Neuron (in vitro differentiated cells): ENCODE data around the gene ARHGAP45.
"Not testable (repeated sequence)": the region's sequence is repeated elsewhere in the genome, so short reads cannot be mapped to it uniquely, and the experiment has no call there.

ENCODE experiments used
- H2AFZ ChIP-seq: one replicate; pipeline ENCODE4 v1.6.1; 2013; ENCODE audit warnings: low read depth, mild to moderate bottlenecking, inconsistent platforms, low read length, moderate library complexity
- H3K27me3 ChIP-seq: one replicate; pipeline ENCODE4 v1.6.1; 2013; ENCODE audit warnings: low read length; ENCODE audit not compliant: insufficient read depth
- H3K36me3 ChIP-seq: one replicate; pipeline ENCODE4 v1.6.1; 2013; ENCODE audit warnings: low read length; ENCODE audit not compliant: insufficient read depth
- H3K4me1 ChIP-seq: one replicate; pipeline ENCODE4 v1.6.1; 2013; ENCODE audit warnings: low read length; ENCODE audit not compliant: insufficient read depth
- H3K4me3 ChIP-seq: 2 replicates; pipeline ENCODE4 v1.5.1; 2013; ENCODE audit warnings: mild to moderate bottlenecking, low read length, moderate library complexity
- H3K9me3 ChIP-seq: one replicate; pipeline ENCODE4 v1.6.1; 2013; ENCODE audit warnings: low read length

The ARHGAP45 gene

GRCh38 chr19:1066748-1067340, at the start of gene ARHGAP45:
ARHGAP45 (plus strand) TSS chr19:1067167; CDS start chr19:1067406, 239 bp downstream.
- H3K36me3 ChIP-seq = no peaks in the 10 kb centered on the region
- peak within 1 kb of the TSS; percentile 21 for H3K4me3 ChIP-seq
- H3K27me3 ChIP-seq = peaks cover 43% of the 10 kb centered on the region
- H3K4me1 ChIP-seq = peaks cover 14% of the 10 kb centered on the region
- H3K9me3 ChIP-seq = no peaks in the 10 kb centered on the region
- H2AFZ ChIP-seq = no peak within 1 kb of the TSS

GRCh38 chr19:1017906-1018305, 49.1 kb upstream of the ARHGAP45 start:
- Histone ChIP-seq H3K4me3 (no peak overlapping the region), H3K4me1 (peaks cover 43% of the 10 kb centered on the region), H3K36me3 (peaks cover 21% of the 10 kb centered on the region)

GRCh38 chr19:1018393-1018792, 48.6 kb upstream of the ARHGAP45 start:
- no peaks in the 10 kb centered on the region for H3K9me3 ChIP-seq
- no peaks in the 10 kb centered on the region for H3K27me3 ChIP-seq
- peaks cover 43% of the 10 kb centered on the region for H3K4me1 ChIP-seq
- no peak overlapping the region for H3K4me3 ChIP-seq
- no peak overlapping the region for H2AFZ ChIP-seq
- peaks cover 17% of the 10 kb centered on the region for H3K36me3 ChIP-seq

More at GRCh38 chr19:1017906-1018305, 49.1 kb upstream of the ARHGAP45 start:
- Histone ChIP-seq H3K9me3 (no peaks in the 10 kb centered on the region), H2AFZ (no peak overlapping the region), H3K27me3 (no peaks in the 10 kb centered on the region)

- H3K4me1 ChIP-seq = peaks cover 43% of the 10 kb centered on the region
- H2AFZ ChIP-seq = no peak overlapping the region
- no peaks in the 10 kb centered on the region for H3K9me3 ChIP-seq
- peaks cover 10% of the 10 kb centered on the region for H3K36me3 ChIP-seq
- no peaks in the 10 kb centered on the region for H3K27me3 ChIP-seq
- peak overlapping the region; percentile 74 for H3K4me3 ChIP-seq
Measured at GRCh38 chr19:1018932-1019615, 47.9 kb upstream of the ARHGAP45 start.

GRCh38 chr19:1019616-1019961, 47.4 kb upstream of the ARHGAP45 start:
- H3K36me3 ChIP-seq = peaks cover 5% of the 10 kb centered on the region
- no peak overlapping the region for H2AFZ ChIP-seq
- peak overlapping the region; percentile 74 for H3K4me3 ChIP-seq
- no peaks in the 10 kb centered on the region for H3K9me3 ChIP-seq
- peaks cover 43% of the 10 kb centered on the region for H3K4me1 ChIP-seq
- H3K27me3 ChIP-seq = no peaks in the 10 kb centered on the region

GRCh38 chr19:1019980-1020867, 46.7 kb upstream of the ARHGAP45 start:
- Histone ChIP-seq H3K36me3 (peaks cover 4% of the 10 kb centered on the region), H3K27me3 (no peaks in the 10 kb centered on the region), H3K4me3 (peak overlapping the region; percentile 74), H3K4me1 (peaks cover 43% of the 10 kb centered on the region), H3K9me3 (no peaks in the 10 kb centered on the region), H2AFZ (no peak overlapping the region)

GRCh38 chr19:1020868-1021425, 46.0 kb upstream of the ARHGAP45 start, which contains the start of gene TMEM259:
TMEM259 (minus strand) TSS chr19:1021123; CDS start chr19:1020996, 127 bp downstream.
- Histone ChIP-seq H2AFZ (no peak within 1 kb of the TSS), H3K9me3 (no peaks in the 10 kb centered on the region), H3K4me3 (peak within 1 kb of the TSS; percentile 74), H3K36me3 (peaks cover 4% of the 10 kb centered on the region), H3K27me3 (no peaks in the 10 kb centered on the region), H3K4me1 (peaks cover 41% of the 10 kb centered on the region)

GRCh38 chr19:1023883-1024188, 43.1 kb upstream of the ARHGAP45 start:
- not testable (repeated sequence) for H3K4me3 ChIP-seq, H2AFZ ChIP-seq, H3K9me3 ChIP-seq, H3K36me3 ChIP-seq, H3K27me3 ChIP-seq
- peaks cover 28% of the 10 kb centered on the region for H3K4me1 ChIP-seq

- H3K9me3 ChIP-seq, H2AFZ ChIP-seq, H3K4me3 ChIP-seq, H3K36me3 ChIP-seq, H3K27me3 ChIP-seq: not testable (repeated sequence)
- H3K4me1 ChIP-seq = peaks cover 17% of the 10 kb centered on the region
Measured at GRCh38 chr19:1025080-1025479, 41.9 kb upstream of the ARHGAP45 start.

- peak within 1 kb of the TSS; percentile 90 for H3K4me3 ChIP-seq
- H2AFZ ChIP-seq = peak within 1 kb of the TSS; percentile 49
- H3K9me3 ChIP-seq = no peaks in the 10 kb centered on the region
- H3K36me3 ChIP-seq = peaks cover 9% of the 10 kb centered on the region
- no peaks in the 10 kb centered on the region for H3K27me3 ChIP-seq
- H3K4me1 ChIP-seq = peaks cover 16% of the 10 kb centered on the region
Measured at GRCh38 chr19:1025960-1026782, 40.8 kb upstream of the ARHGAP45 start, which contains the start of gene CNN2. CNN2 (plus strand) TSS chr19:1026608; CDS start chr19:1026662, 54 bp downstream.

- H3K36me3 ChIP-seq = peaks cover 13% of the 10 kb centered on the region
- peak overlapping the region; percentile 90 for H3K4me3 ChIP-seq
- no peaks in the 10 kb centered on the region for H3K9me3 ChIP-seq
- peaks cover 16% of the 10 kb centered on the region for H3K4me1 ChIP-seq
- H3K27me3 ChIP-seq = no peaks in the 10 kb centered on the region
- peak overlapping the region; percentile 49 for H2AFZ ChIP-seq
Measured at GRCh38 chr19:1026783-1027649, 40.0 kb upstream of the ARHGAP45 start.
